Neural progenitor cell (in vitro differentiated cells): ENCODE results near the gene RSPO4. TPM values are rescaled to one million over a fixed set of nuclear protein-coding genes. Genes with fewer than 3 reads are reported as not detected.

Experiments used
- DNase-seq: peaks from one replicate; pipeline ENCODE4 v3.0.0-alpha.2; 2016; ENCODE audit warnings: low spot score
- H2AFZ ChIP-seq: fragments of 200-600 bp; sonication (generic); replicated peaks from 2 replicates; pipeline ENCODE4 v1.6.1; 2016; ENCODE audit warnings: antibody characterized with exemption
- H3F3A ChIP-seq: fragments of 200-600 bp; sonication (generic); 2 replicates; pipeline ENCODE4 v1.6.1; 2016; ENCODE audit warnings: antibody characterized with exemption, low read depth
- H3K27ac ChIP-seq: fragments of 200-600 bp; sonication (generic); 2 replicates; pipeline ENCODE4 v1.5.1; 2016; ENCODE audit warnings: mild to moderate bottlenecking
- H3K27me3 ChIP-seq: fragments of 200-600 bp; sonication (generic); 2 replicates; pipeline ENCODE4 v1.6.1; 2016; ENCODE audit warnings: mild to moderate bottlenecking, moderate library complexity
- H3K36me3 ChIP-seq: fragments of 200-600 bp; sonication (generic); 2 replicates; pipeline ENCODE4 v1.5.1; 2016
- H3K4me1 ChIP-seq: fragments of 200-600 bp; sonication (generic); 2 replicates; pipeline ENCODE4 v1.6.1; 2016; ENCODE audit warnings: mixed run types
- H3K4me2 ChIP-seq: fragments of 200-600 bp; sonication (generic); 2 replicates; pipeline ENCODE4 v1.6.1; 2016
- H3K4me3 ChIP-seq: fragments of 200-600 bp; sonication (generic); 2 replicates; pipeline ENCODE4 v1.5.1; 2016
- H3K79me2 ChIP-seq: fragments of 200-600 bp; sonication (generic); 2 replicates; pipeline ENCODE4 v1.6.1; 2016; ENCODE audit warnings: low read depth
- H3K9ac ChIP-seq: fragments of 200-600 bp; sonication (generic); 2 replicates; pipeline ENCODE4 v1.6.1; 2016
- H3K9me3 ChIP-seq: fragments of 200-600 bp; sonication (generic); 2 replicates; pipeline ENCODE4 v1.5.1; 2016; ENCODE audit warnings: low read depth
- H4K20me1 ChIP-seq: fragments of 200-600 bp; sonication (generic); 2 replicates; pipeline ENCODE4 v1.6.1; 2016; ENCODE audit warnings: low read depth
- H3K27ac Mint-ChIP-seq: 3 replicates; pipeline ENCODE4 v1.8.0; 2021; ENCODE audit warnings: mixed read lengths
- H3K27me3 Mint-ChIP-seq: 2 replicates; pipeline ENCODE4 v1.8.0; 2022; ENCODE audit warnings: low read depth, mild to moderate bottlenecking, inconsistent platforms, moderate library complexity, mixed read lengths; ENCODE audit not compliant: insufficient read depth
- H3K36me3 Mint-ChIP-seq: 3 replicates; pipeline ENCODE4 v1.8.0; 2021; ENCODE audit warnings: mixed read lengths
- H3K4me1 Mint-ChIP-seq: 3 replicates; pipeline ENCODE4 v1.8.0; 2021; ENCODE audit warnings: mixed read lengths
- H3K4me3 Mint-ChIP-seq: 3 replicates; pipeline ENCODE4 v1.8.0; 2021; ENCODE audit warnings: mild to moderate bottlenecking, moderate library complexity, mixed read lengths
- H3K9me3 Mint-ChIP-seq: 3 replicates; pipeline ENCODE4 v1.8.0; 2020; ENCODE audit warnings: mixed read lengths
- EZH2 ChIP-seq: fragments of 200-600 bp; sonication (generic); IDR thresholded peaks from 2 replicates; pipeline ENCODE4 v1.6.1; 2017; ENCODE audit warnings: antibody characterized with exemption, mild to moderate bottlenecking, moderate library complexity
- EZH2phosphoT487 ChIP-seq: fragments of 200-600 bp; sonication (generic); IDR thresholded peaks from 2 replicates; pipeline ENCODE4 v1.6.1; 2017; ENCODE audit warnings: antibody characterized with exemption
- total RNA-seq: library from RNA; depleted of rRNA; stranded (reverse); fragments of >200 nt; gene quantifications from 2 replicates; pipeline ENCODE4 v1.2.3, GENCODE V29; 2015; ENCODE audit warnings: low replicate concordance
- TF ChIP-seq, protein P1 (sequence below): fragments of 200-600 bp; sonication (generic); IDR thresholded peaks from 2 replicates; pipeline ENCODE4 v1.5.1; 2017; ENCODE audit warnings: antibody characterized with exemption, mild to moderate bottlenecking

Gene RSPO4
- total RNA-seq, 1 donor from 2014 or later, result 0.26 TPM

DNA sequence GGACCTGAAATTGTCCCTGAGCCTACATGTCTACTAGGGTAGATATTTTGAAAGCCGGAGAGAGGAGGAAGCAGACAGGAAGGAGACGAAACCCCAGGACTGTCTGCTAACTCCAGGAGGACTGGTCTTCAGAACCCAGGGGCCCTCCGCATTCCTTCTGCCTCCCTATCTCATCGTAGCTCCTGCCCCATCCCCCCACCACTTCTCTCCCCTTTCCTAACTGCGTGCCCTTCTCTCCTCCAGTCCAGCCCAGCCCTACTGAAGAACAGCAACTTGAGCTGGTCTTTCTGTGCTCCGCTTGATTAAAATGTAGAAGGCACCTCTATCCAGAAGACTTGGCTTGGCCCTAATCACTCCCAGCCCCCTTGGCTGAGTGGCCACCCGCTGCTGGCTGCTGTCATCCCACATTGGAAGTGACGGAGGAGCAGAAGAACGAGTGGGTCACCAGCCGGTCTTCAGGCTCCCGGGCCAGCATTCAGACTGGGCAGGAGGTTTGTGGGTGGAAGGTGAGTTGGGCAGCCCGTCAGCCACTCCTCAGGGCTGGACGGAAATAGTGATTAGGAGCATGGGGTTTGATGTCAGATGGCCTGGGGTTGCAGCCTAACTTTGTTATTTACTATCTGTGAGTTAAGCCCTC is 57.2 kb downstream of the RSPO4 start:
- Histone ChIP-seq H3K36me3 (no peaks in the 10 kb centered on the region), H3K4me1 (peaks cover 13% of the 10 kb centered on the region), H4K20me1 (no peaks in the 10 kb centered on the region), H3K9ac (no peak overlapping the region), H3K27me3 (no peaks in the 10 kb centered on the region), H3K9me3 (no peaks in the 10 kb centered on the region), H3K4me3 (no peak overlapping the region), H2AFZ (no peak overlapping the region), H3K27ac (no peak overlapping the region), H3F3A (no peaks in the 10 kb centered on the region), H3K79me2 (no peaks in the 10 kb centered on the region), H3K4me2 (peak overlapping the region; percentile 18)
- no peak overlapping the region for H3K27ac Mint-ChIP-seq
- H3K9me3 Mint-ChIP-seq, result no peaks in the 10 kb centered on the region
- H3K27me3 Mint-ChIP-seq, result peaks cover 4% of the 10 kb centered on the region
- TF ChIP-seq EZH2, result no peak
- TF ChIP-seq, protein P1, sequence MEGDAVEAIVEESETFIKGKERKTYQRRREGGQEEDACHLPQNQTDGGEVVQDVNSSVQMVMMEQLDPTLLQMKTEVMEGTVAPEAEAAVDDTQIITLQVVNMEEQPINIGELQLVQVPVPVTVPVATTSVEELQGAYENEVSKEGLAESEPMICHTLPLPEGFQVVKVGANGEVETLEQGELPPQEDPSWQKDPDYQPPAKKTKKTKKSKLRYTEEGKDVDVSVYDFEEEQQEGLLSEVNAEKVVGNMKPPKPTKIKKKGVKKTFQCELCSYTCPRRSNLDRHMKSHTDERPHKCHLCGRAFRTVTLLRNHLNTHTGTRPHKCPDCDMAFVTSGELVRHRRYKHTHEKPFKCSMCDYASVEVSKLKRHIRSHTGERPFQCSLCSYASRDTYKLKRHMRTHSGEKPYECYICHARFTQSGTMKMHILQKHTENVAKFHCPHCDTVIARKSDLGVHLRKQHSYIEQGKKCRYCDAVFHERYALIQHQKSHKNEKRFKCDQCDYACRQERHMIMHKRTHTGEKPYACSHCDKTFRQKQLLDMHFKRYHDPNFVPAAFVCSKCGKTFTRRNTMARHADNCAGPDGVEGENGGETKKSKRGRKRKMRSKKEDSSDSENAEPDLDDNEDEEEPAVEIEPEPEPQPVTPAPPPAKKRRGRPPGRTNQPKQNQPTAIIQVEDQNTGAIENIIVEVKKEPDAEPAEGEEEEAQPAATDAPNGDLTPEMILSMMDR, result no peak
- no peak for TF ChIP-seq EZH2phosphoT487
- H3K4me3 Mint-ChIP-seq, result no peak overlapping the region
- DNase-seq, result no peak
- H3K36me3 Mint-ChIP-seq, result no peaks in the 10 kb centered on the region
- H3K4me1 Mint-ChIP-seq, result no peaks in the 10 kb centered on the region

DNA sequence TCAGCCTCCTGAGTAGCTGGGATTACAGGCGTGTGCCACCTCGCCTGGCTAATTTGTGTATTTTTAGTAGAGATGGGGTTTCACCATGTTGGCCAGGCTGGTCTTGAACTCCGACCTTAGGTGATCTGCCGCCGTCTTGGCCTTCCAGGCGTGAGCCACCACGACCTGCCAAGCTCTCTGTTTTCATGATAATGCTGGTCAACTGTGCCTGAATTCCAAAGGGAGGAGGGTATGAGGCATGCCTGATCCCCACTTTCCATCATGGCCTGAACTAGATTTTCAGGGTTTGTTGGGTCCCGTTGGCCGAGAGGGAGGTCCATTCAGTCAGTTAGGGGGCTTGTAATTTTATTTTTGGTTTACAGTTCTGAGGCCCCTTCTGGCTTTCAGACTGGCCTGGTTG is 58.0 kb downstream of the RSPO4 start:
- no peaks in the 10 kb centered on the region for H3K79me2 ChIP-seq
- H4K20me1 ChIP-seq, result no peaks in the 10 kb centered on the region
- H3K27ac Mint-ChIP-seq, result no peak overlapping the region
- TF ChIP-seq, protein P1, result no peak
- TF ChIP-seq EZH2, result no peak
- no peak for TF ChIP-seq EZH2phosphoT487
- H3K27me3 ChIP-seq, result no peaks in the 10 kb centered on the region
- no peak overlapping the region for H3K27ac ChIP-seq
- peaks cover 13% of the 10 kb centered on the region for H3K4me1 ChIP-seq
- H3K9me3 Mint-ChIP-seq, result no peaks in the 10 kb centered on the region
- H3K4me3 Mint-ChIP-seq, result no peak overlapping the region
- H3K9ac ChIP-seq, result no peak overlapping the region
- H3K9me3 ChIP-seq, result no peaks in the 10 kb centered on the region
- no peaks in the 10 kb centered on the region for H3F3A ChIP-seq
- H3K36me3 ChIP-seq, result no peaks in the 10 kb centered on the region
- no peak for DNase-seq
- H3K36me3 Mint-ChIP-seq, result no peaks in the 10 kb centered on the region
- H3K4me1 Mint-ChIP-seq, result no peaks in the 10 kb centered on the region
- H3K4me2 ChIP-seq, result no peak overlapping the region
- peaks cover 4% of the 10 kb centered on the region for H3K27me3 Mint-ChIP-seq
- H3K4me3 ChIP-seq, result no peak overlapping the region
- no peak overlapping the region for H2AFZ ChIP-seq

DNA sequence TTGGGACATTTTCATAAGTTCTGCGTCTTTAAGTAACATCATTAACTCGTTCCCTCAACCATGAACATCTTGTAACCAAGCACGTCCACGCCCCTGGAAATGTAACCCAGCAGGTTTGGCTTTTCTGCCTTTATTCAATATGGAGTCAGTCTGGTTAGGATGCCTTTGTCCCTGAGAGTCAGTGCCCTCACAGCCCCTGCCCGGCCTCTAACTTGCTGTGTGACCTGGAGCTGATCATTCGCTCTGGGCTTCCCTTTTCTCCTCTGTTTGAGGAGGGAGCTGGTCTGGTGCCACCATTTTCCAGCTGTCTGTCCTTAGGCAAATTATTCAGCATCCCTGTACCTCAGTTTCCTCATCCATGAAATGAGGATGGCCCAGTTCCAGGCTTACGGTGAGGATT is 59.5 kb downstream of the RSPO4 start:
- no peaks in the 10 kb centered on the region for H3K27me3 ChIP-seq
- H3K4me3 ChIP-seq, result no peak overlapping the region
- no peak overlapping the region for H3K9ac ChIP-seq
- no peaks in the 10 kb centered on the region for H3K79me2 ChIP-seq
- no peaks in the 10 kb centered on the region for H3K36me3 ChIP-seq
- H2AFZ ChIP-seq, result no peak overlapping the region
- H3K36me3 Mint-ChIP-seq, result no peaks in the 10 kb centered on the region
- TF ChIP-seq, protein P1, result no peak
- TF ChIP-seq EZH2phosphoT487 (no peak), EZH2 (no peak)
- H3K27ac Mint-ChIP-seq, result no peak overlapping the region
- H3K4me2 ChIP-seq, result no peak overlapping the region
- H3K4me1 ChIP-seq, result peaks cover 13% of the 10 kb centered on the region
- H3K27me3 Mint-ChIP-seq, result peaks cover 2% of the 10 kb centered on the region
- no peak overlapping the region for H3K4me3 Mint-ChIP-seq
- no peaks in the 10 kb centered on the region for H3K9me3 ChIP-seq
- H4K20me1 ChIP-seq, result no peaks in the 10 kb centered on the region
- H3K4me1 Mint-ChIP-seq, result no peaks in the 10 kb centered on the region
- no peaks in the 10 kb centered on the region for H3K9me3 Mint-ChIP-seq
- no peaks in the 10 kb centered on the region for H3F3A ChIP-seq
- H3K27ac ChIP-seq, result no peak overlapping the region
- DNase-seq, result no peak
